ENCODE data around the gene SLC10A1. TPM values are rescaled to one million over a fixed set of nuclear protein-coding genes. Genes with fewer than 3 reads are reported as not detected.

SLC10A1 gene
- total RNA-seq, 1 donor from 2014 or later = not detected

DNA sequence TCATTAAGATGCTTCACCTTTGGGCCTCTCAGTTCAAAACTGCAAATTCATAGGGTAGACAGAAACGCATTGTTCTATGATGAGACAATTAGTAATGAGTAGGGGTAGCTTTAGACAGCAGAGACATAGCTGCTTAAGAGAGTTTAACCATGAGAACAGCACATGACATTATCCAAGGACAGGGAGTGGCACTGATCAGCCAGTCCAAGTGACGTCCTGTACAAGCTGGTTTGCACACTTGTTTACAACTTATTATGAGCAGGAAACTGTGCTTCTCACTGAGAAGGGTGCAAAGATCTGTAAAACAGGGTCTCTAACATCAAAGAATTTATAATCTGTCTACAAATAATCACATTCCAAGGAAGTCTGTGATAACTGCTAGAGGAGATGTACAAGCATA, 41.3 kb downstream of the SLC10A1 start:
- intact Hi-C loops (cut with DNase I) = no loop called here
- Histone ChIP-seq H3K4me3 (no peak overlapping the region), H3K27ac (no peak overlapping the region), H3K27me3 (no peaks in the 10 kb centered on the region), H3K36me3 (no peaks in the 10 kb centered on the region), H3K9me3 (no peaks in the 10 kb centered on the region), H3K4me1 (no peaks in the 10 kb centered on the region)
- TF ChIP-seq, protein P1, sequence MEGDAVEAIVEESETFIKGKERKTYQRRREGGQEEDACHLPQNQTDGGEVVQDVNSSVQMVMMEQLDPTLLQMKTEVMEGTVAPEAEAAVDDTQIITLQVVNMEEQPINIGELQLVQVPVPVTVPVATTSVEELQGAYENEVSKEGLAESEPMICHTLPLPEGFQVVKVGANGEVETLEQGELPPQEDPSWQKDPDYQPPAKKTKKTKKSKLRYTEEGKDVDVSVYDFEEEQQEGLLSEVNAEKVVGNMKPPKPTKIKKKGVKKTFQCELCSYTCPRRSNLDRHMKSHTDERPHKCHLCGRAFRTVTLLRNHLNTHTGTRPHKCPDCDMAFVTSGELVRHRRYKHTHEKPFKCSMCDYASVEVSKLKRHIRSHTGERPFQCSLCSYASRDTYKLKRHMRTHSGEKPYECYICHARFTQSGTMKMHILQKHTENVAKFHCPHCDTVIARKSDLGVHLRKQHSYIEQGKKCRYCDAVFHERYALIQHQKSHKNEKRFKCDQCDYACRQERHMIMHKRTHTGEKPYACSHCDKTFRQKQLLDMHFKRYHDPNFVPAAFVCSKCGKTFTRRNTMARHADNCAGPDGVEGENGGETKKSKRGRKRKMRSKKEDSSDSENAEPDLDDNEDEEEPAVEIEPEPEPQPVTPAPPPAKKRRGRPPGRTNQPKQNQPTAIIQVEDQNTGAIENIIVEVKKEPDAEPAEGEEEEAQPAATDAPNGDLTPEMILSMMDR (IDR thresholded peaks at IDR 0.05) = no peak
- no peak for TF ChIP-seq POLR2A (IDR thresholded peaks at IDR 0.05)
- peak in 1 of 2 donors; percentile 28 for TF ChIP-seq POLR2AphosphoS5 (IDR thresholded peaks at IDR 0.05; ENCODE audit: insufficient read depth in 1 of 2, low read depth in 1 of 2)
- DNase-seq (ENCODE audit: extremely low spot score in 2 of 2) = no peak

DNA sequence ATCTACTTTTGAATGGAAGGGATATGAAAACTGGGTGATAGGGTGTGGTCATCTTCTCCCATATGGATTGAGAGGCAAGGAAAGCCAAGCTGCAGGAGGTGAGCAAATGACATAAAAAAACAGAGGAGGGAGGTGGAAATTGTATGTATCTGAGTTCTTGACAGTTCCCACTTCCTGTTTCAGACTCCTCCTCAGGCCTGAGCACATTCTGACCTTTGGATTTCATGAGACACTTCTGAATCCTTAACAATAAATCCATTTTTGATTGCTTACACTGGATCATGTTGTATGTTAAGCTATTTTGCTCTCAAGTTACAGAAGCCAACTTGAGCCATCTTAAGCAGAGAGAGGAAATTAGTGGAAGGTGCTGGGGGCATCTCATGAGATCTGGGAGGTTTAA, 41.7 kb downstream of the SLC10A1 start:
- H3K27ac ChIP-seq = no peak overlapping the region
- no peaks in the 10 kb centered on the region for H3K27me3 ChIP-seq
- H3K4me1 ChIP-seq = no peaks in the 10 kb centered on the region
- no peak overlapping the region for H3K4me3 ChIP-seq
- intact Hi-C loops (cut with DNase I) = no loop called here
- H3K36me3 ChIP-seq = no peaks in the 10 kb centered on the region
- TF ChIP-seq POLR2A (IDR thresholded peaks at IDR 0.05) = no peak
- TF ChIP-seq, protein P1 (IDR thresholded peaks at IDR 0.05) = no peak
- no peak for TF ChIP-seq POLR2AphosphoS5 (IDR thresholded peaks at IDR 0.05; ENCODE audit: insufficient read depth in 1 of 2, low read depth in 1 of 2)
- H3K9me3 ChIP-seq = no peaks in the 10 kb centered on the region
- DNase-seq (ENCODE audit: extremely low spot score in 2 of 2) = no peak

DNA sequence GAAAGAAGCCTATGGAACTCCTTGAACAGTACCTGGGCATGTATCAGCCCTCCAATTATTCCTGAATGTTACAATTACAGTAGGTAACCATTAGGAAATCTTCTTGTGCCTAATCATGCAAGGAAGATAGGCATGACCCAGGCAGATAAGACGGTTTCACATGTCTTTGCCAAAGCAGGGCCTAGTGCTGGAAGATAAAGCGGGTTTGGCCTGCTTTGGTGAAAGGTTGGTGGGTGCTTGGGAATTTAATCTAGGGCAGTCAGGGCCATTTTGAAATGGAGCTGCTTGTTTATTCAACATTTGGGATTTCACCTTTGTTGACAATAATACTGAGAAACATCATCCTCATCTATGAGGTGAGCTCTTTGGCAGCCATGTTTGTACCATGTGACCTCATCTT, 42.6 kb downstream of the SLC10A1 start:
- no peak overlapping the region for H3K4me3 ChIP-seq
- TF ChIP-seq, protein P1 (IDR thresholded peaks at IDR 0.05) = no peak
- TF ChIP-seq POLR2A (IDR thresholded peaks at IDR 0.05) (no peak), POLR2AphosphoS5 (IDR thresholded peaks at IDR 0.05; ENCODE audit: insufficient read depth in 1 of 2, low read depth in 1 of 2) (no peak)
- intact Hi-C loops (cut with DNase I) = no loop called here
- no peaks in the 10 kb centered on the region for H3K27me3 ChIP-seq
- DNase-seq (ENCODE audit: extremely low spot score in 2 of 2) = no peak
- no peaks in the 10 kb centered on the region for H3K9me3 ChIP-seq
- H3K36me3 ChIP-seq = no peaks in the 10 kb centered on the region
- no peak overlapping the region for H3K27ac ChIP-seq
- no peaks in the 10 kb centered on the region for H3K4me1 ChIP-seq

DNA sequence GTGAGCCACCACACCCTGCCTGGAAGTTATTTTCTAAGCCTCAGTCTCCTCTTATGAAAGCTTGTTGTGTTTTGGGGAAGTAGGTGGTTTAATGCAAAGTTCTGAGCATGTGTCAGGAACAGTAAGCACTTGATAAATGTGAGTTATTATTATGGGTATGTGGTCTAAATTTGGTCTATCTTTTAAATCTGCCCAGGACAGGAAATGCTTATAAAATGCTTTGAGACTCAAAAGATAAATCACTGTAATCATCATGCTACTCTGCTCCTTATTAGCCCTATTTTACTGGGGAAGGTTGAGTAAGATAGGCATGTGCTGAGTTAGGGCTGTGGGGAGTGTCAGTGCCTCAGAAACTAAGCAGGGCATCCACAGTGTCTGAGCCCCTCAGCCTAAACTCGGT, 43.2 kb downstream of the SLC10A1 start:
- intact Hi-C loops (cut with DNase I) = no loop called here
- Histone ChIP-seq H3K27me3 (no peaks in the 10 kb centered on the region), H3K27ac (no peak overlapping the region), H3K4me3 (no peak overlapping the region), H3K9me3 (no peaks in the 10 kb centered on the region), H3K4me1 (no peaks in the 10 kb centered on the region), H3K36me3 (no peaks in the 10 kb centered on the region)
- DNase-seq (ENCODE audit: extremely low spot score in 2 of 2) = no peak
- TF ChIP-seq, protein P1 (IDR thresholded peaks at IDR 0.05) = no peak
- TF ChIP-seq POLR2A (IDR thresholded peaks at IDR 0.05) (no peak), POLR2AphosphoS5 (IDR thresholded peaks at IDR 0.05; ENCODE audit: insufficient read depth in 1 of 2, low read depth in 1 of 2) (no peak)

DNA sequence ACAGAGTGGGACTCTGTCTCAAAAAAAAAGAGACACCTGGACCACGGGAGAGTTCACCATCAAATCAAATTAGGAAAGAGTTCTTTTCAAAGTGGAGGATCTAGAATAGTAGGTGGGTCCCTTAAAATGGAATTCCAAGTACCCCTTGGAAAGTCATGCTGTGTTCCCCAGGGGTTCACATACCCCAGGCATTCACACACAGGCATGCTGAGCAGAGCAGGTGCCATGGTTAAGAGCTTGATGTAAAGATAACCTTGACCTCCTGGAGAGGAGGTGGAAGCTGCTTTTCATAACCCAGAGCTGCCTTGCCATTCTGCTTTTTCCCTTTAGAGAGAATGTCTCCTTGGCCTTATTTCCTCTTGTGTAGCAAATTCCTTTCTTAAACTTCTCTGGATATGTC, 44.3 kb downstream of the SLC10A1 start:
- TF ChIP-seq POLR2AphosphoS5 (IDR thresholded peaks at IDR 0.05; ENCODE audit: insufficient read depth in 1 of 2, low read depth in 1 of 2) = no peak
- TF ChIP-seq, protein P1 (IDR thresholded peaks at IDR 0.05) = no peak
- TF ChIP-seq POLR2A (IDR thresholded peaks at IDR 0.05) = no peak

More for the DNA sequence above, 44.3 kb downstream of the SLC10A1 start:
- no peak overlapping the region for H3K27ac ChIP-seq
- H3K27me3 ChIP-seq = no peaks in the 10 kb centered on the region
- intact Hi-C loops (cut with DNase I) = no loop called here
- no peaks in the 10 kb centered on the region for H3K36me3 ChIP-seq
- H3K4me3 ChIP-seq = no peak overlapping the region
- H3K4me1 ChIP-seq = no peaks in the 10 kb centered on the region
- no peaks in the 10 kb centered on the region for H3K9me3 ChIP-seq
- DNase-seq (ENCODE audit: extremely low spot score in 2 of 2) = no peak
